Hypothalamus (tissue), 51 donors: ENCODE measurements around the gene CEP164.

Experiments used
- DNase-seq, 51 donors: peaks; one replicate each; lab custom pipeline; 2025; lab: John Stamatoyannopoulos, UW

Gene CEP164

DNA sequence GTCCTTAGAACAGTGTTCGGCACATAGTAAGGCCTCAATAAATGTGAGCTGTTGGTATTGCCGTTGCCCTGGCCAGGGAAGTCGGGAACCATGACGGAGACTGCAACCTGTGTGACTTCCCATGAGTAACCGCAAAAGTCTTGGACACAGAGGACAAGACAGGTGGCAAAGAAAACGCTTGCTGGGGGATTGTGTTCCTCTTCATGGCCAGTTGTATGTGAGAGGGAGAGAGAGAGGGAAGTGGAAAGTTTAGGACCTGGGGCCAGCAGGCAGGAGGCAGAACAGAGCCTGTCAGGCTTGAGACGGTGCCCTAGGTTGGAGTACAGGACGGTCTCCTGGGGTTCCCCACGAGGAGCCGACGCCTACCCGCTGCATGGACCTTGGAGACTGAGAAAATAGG lies 90.2 kb downstream of the CEP164 start:
- DNase-seq, result no peak

DNA sequence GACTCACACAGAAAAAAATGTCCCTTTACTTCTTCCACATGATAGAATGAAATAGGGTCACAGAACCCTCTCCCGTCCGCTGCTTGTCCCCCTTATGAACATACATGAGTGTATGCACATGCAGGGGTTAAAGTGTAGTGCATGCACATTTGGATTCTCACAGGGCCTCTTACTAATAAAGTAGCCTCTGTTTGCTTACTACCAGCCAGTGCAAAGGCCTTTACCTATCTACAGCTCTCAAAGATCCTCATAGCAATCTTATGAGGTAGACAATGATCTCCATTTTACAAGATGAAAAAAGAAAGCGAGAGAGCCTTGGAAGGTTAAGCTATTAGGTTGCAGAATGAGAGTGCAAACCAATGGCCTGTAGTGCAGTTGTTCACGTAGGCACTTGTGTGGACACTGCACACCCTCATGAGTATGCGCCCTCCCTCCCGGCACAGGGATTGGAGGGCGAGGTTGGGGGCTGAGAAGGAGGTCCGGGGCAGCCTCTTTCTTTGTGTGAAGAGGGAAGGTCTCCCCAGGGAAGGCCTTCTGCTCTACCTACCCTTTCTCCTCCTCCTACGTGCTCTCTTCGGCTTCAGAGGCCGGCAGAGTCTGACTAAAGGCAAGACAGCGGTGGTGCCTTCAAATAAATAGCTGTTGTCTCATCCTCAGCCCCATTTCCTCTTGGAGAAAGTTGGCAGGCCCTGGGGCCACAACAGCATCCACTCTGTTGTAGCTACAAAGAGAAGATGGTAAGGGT lies 91.3 kb downstream of the CEP164 start:
- DNase-seq, result no peak

DNA sequence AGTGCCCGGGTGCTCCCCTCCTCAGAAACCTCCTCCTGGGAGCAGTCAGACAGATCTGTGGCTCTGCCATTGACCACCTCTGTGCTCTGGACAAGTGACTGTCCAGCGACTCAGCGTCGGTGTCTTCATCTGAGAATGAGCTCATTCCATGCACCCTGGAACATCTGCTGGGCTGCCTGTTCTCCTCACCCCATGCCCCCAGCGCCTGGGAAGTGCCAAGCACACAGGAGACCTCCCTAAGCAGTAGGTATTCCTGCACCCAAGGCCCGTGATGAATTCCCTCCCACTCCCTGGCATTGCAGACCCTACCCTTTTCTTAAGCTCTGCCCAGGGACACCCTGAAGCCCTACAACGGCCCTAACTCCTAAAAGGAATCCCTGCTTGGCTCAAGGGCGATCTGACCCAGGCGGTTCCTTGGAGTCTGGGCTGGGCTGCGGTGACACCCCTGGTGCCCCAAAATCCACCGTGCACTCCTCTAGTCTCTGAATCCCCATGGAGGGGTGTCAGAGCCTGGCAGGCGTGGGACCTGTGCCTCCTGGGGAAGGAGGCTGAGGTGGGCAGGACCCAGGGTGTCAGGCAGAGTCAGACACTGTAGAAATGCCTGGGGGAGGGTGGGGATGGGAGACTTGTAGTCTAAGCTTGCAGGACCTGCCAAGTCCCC lies 92.0 kb downstream of the CEP164 start:
- DNase-seq, result no peak

DNA sequence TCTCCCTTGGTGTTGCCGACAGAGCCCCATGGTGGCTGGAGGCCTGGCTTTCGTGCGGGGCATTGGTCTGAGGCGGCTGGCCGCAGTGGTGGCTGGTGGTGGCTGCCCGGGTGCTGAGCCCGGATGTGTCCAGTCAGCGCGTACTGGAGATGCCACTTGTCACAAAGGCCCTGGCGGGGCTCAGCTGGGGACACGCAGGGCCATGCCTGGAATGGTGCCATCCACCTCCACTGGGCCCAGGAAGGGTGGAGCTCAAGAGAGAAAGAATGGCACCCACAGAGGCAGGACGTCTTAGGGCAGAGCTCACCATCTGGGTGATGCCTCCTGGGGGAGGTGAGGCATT lies 92.5 kb downstream of the CEP164 start:
- DNase-seq, result no peak

DNA sequence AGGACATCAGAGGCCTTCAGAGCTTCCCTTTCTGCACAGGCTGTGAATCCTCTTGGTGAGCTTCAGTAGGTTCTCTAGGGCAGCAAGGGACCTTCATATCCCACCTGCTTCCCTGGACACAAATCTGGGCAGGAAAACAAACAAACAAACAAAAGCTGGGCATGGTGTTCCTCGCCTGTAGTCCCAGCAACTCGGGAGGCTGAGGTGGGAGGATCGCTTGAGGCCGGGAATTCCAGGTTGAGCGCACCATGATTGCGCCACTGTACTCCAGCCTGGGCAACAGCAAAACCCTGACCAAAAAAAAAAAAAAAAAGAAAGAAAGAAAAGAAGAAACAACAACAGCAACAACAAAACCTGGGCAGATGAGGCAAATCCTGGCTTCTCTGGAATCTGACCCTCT lies 92.9 kb downstream of the CEP164 start:
- no peak for DNase-seq

DNA sequence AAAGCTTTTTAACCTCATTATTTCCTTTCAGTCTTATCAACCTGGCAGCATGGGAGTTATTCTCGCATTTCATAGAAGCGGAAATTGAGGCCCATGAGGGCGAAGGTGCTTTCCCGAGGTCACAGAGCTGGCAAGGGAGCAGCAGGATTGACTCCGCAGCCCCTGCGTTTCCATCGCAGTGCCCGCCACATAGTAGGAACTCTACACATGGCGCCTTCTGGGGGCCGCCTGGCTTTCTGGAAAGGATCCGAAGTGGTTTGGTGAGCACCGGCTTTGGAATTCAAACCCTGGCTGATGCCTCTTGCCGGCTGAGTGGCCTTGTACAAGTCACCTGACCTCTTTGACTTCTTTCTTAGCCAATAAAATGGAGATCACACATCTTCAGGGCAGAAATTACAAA lies 93.4 kb downstream of the CEP164 start:
- no peak for DNase-seq

DNA sequence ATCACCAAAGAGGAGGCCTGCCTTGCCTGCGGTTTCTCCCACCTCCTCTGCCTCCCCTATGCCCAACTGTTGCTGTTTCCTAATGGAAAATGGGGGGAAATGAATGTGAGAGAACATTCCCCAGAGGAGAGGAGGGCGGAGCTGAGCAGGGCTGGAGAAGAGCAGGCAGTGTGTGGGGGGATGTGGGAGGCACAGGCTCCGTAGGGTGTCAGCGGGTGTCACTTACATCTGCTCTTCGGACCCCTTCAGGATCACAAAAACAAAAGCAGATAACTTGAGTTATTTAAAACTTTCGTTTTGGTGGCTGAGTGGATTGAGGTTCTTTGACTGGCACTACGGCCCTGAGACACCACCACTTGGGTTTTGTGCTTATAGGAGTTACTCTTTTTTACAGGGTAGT lies 93.8 kb downstream of the CEP164 start:
- no peak for DNase-seq

DNA sequence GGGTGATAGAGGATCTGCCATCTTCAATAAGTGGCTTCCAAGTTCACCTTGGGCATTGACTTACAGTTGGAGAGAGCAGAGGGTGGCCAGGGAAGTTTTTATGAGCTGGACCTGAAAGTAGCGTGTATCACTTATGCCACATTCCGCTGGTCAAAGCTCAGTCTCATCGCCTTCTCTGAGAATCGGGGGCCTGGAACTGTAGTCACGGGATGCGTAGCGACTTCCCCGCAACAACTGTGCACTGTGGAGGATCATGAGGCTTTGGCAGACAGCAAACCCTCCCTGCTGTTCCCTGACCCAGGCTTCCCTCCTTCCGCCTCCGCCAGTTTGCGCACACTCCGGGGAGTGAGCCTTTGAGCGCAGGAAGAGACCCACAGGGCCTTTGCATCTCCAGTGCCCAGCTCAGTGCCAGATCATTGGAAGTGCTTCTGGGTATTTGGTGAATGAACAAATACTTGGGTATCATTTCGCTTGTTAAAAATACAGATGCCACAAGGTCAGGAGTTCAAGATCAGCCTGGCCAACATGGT lies 95.5 kb downstream of the CEP164 start:
- no peak for DNase-seq

DNA sequence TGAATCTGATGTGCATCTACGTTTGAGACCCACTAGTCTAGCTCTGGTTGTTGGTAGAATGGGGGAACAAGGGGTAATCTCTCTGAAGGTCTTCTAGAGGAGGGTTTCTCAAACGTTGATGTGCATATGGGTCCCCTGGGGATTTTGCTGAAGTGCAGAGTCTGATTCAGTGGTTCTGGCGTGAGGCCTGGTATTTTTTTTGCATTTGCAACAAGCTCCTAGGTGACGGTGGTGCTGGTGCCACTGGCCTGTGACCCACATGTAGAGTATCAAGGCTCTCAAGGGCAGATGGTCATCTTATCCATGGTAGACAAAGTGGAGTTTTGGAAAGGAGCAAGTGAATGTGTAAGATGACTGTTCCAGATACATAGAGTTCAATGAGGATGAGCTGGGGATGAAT lies 97.1 kb downstream of the CEP164 start:
- DNase-seq, result no peak

DNA sequence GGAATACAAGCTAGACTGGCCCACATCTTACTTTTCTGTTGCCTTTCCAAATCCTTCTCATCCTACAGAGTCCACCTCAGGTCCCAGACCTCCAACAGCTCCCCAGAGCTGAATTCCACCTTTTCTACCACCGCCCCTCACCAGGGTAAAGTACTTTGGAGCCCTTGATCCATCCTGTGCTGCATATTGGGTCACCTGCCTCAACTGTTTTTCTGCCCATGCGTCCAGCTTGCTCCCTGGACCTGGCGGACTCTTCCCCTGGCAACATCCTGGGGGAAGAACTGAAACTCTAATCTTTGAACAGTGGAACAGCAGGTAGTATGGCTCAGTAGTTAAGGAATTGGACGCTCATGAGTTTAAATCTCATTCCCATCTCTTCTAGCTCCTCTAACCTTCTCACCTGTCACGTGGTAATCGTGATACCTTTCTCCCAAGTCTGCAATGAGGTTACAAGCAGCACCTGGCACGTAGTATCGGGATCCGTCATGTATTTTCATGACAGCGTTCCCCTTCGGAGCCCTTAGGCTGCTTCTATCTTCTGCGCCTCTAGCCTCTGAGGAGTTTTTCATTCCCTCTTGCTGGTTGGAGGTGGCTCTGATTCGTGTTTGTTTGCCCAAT lies 98.1 kb downstream of the CEP164 start:
- DNase-seq, result no peak

DNA sequence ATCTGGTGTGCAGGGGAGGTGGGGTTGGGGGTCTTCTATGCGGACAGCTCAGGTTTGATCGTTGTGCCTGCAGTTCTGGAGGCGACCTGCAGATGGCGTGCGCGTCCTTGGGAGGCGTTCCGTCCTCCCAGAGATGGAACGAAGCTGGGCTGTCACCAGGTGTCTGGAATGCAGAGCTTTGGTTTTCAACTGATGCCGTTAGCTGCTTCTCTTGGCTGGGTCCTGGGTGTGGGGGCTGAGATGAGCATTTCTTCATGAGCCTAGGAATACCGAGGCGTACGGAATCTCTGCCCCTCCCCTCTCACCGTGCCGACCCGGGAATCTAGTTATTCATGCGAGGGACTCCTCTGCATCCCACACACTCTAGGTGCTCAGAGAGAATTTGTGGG lies 98.6 kb downstream of the CEP164 start:
- DNase-seq, result peak in 46 of 51 donors; percentile 8 to 82 (median 54)

DNA sequence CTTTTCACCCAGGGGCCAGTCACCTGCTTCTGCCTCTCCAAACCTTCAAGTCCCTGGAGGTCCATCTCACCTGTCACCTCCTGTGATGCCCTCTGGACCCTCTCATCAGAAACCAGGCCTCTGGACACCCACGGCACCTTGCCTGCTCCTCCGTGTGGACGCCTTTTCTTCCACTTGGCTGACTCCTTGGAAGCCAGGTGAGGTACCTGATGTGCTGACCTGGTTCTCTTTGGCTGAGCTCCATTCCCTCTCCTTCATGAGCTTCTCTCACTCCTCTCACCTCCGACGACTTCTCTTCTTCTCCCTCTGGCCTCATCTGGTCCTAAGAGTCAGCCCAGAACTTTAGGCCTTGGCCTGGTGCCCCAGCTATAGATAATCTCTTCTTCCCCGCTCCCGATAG lies 99.3 kb downstream of the CEP164 start:
- peak in 1 of 51 donors; percentile 34 for DNase-seq

DNA sequence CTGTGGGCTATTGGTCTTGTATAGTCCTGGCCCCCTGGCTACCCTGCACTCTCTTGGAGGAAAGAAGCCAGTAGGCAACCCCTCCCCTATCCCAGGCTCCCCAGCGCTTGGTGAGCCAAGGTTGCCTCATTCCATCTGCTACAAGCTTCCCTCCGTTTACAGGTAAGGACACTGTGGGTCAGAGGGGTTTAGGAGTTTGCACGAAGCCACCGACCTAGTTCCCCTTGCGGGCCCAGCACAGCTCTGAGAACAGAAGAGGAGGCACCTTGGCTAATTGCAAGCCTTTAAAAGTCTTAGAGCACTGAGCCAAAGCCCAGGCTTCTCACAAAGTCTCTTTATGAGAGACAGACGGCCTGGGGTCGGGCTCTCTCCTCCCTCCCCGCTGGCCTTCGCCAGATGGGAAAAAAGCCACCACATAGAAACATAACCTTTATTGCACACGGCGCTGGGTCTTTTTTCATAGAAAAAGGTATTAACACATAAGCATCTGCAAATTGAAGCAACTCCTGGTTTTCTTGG lies 99.8 kb downstream of the CEP164 start:
- DNase-seq, result peak in 1 of 51 donors; percentile 15

DNA sequence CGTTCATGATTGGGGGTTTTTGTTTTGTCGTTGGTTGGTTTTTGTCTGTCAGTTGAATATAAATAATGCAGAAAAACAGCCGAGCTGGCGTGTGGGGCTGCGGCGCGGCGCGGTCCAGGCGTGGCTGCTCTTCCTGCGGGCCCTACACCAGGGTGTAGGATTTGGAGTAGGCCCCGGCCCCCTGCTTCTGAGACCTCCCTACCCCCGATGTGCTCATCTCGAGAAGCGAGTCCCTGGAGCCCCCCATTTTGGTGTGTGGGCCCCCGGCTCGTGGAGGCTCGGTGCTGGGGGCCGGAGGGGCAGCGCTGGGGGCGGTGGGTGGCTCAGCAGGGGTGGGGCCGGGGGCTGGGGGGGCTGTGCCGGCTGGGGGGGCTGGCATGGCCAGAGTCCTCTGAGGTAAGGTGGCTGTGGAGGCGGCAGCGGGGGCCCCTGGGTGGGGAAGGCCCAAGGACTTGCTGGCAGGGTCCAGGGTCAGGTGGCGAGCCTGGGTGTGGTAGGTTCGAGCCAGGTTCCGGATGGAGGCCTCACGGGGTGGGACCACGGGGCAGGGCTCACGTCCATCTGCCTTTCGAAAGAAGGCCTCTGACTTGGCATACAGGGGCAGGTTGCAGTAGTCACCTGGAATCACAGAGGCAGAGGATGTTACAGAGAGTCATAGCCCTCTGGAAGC lies 100.7 kb downstream of the CEP164 start:
- no peak for DNase-seq

DNA sequence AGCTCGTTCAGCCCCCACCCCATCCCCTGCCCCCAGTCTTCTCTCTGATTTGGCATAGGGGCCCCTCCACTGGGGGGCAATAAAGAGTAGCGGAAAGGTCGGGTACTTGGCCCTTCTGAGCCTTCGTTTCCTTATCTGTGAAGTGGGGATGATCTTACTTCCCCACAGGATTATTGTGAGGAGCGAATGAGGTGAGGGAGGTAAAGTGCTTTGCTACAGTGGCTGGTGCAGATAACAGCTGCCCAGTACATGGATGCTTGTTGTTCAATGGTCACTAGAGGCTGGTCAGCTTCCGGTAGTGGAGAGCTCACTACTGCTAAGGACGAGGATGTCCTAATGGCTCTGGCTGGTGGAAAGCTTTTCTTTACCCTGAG lies 101.2 kb downstream of the CEP164 start:
- DNase-seq, result no peak

DNA sequence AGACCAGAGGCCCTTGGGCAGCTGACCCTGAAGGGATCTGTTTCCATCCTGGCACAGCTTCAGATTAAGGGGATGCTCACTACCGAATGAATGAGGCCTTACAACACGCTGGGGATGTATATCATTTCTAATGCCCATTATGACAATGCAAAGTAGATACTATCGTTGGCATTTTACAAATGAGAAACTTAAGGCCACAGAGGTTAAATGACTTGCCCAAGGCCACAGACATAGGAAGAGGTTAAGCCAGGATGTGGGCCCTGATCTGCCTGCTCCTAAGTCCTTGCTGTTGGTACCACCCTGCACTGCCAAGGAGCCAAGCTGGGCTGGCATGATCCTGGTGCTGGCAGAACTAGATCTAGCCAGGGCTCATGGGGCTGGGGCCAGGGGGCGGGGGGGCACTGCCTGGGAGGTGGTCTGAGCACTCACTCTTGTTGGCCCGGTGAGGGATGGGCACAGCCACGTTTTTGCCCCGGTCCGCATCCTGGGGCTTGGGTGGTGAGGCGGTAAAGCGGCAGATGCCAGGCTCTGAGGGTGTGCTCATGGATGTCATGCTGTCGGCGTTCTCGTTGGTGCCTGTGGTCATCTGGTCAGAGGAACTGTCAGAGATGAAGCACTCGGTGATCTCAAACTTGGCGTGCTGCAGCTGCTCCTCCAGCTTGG lies 102.8 kb downstream of the CEP164 start:
- no peak for DNase-seq

DNA sequence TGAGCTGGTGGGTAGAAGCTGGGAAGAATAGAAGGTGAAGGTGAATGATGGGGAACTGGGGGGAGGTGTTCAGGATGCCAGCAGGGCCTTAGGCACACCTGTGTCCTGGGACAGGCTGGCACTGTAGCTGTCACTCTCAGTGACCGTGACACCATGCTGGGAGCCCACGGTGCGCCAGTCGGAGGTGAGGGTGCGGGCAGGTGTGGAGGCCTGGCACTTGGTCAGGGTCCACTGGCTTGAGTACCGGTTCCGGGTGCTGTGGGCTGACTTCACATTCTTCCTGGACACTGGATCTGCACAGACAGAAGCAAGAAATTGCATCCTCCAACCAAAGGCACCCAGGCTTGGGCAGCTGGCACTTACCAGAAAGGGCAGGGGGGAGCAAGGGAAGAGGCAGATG lies 103.8 kb downstream of the CEP164 start:
- DNase-seq, result no peak

DNA sequence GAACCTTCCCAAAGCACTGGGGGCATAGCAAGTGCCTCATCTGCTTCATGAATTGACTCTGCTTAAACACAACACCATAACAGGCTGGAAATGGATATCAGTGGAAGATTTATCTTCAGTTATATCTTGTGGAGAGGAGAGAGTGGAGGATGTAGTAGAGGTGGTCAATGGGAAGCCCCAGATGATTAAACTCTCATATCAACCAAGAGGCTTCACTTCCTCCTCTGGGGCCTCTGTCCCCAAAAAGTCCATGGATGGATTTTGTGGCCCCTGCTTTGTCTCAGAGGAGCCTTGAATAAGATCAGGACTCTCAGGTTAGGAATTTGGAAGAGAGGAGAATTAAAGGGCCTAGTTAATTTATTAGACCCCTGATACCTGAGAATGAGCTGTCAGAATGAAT lies 106.1 kb downstream of the CEP164 start:
- no peak for DNase-seq

DNA sequence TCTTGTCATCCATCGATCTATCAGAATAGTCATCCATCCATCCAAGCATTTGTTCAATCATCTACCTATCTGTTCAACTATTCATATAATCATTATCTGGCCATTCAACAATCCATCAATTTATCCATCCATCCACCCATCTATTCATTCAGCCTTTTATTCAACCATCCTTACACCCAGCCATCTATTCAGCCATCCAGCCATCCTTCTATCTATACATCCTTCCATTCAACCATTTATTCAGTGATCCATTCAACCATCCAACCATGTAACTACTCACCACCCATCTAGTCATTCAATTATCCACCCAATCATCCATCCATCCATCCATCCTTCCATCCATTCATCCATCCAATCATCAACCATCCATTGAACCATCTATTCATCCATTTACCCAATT lies 106.8 kb downstream of the CEP164 start:
- no peak for DNase-seq

DNA sequence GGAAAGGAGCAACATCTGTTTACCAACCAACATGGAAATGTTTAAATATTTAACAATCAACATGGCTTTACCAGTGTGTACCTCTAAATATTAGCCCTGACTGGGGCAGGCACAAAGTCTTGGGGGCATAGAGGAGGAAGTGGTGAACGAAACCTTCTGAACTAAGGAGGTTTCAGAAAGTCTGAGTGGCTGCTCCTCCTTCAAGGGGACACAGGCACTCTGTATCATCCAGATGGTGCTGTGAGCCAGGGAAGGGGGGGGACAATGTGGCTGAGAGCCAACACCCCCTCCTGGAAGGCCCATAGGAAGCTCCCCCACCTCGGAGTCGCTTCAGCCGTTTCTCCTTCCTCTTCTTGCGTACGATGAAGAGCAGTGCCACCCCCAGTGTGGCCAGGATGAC lies 107.7 kb downstream of the CEP164 start:
- no peak for DNase-seq
